WTC11 (cell line): ENCODE data around the gene GID4. TPM values are rescaled to one million over a fixed set of nuclear protein-coding genes. Genes with fewer than 3 reads are reported as not detected.

ENCODE experiments used
- ATAC-seq: fragments of 200-7000 bp; cut with Tn5 transposase; 2 replicates; pipeline ENCODE4 v1.10.0; 2021; ENCODE audit warnings: mild to moderate bottlenecking, moderate library complexity
- CTCF ChIA-PET: fragments of 300-600 bp; sonication (Branson Sonifier 250); formaldehyde crosslinking; loops from one replicate; lab custom pipeline; 2021; ENCODE audit warnings: antibody characterized with exemption; lab: Charles Lee
- POLR2A ChIA-PET: fragments of 350-600 bp; sonication (Branson Sonifier 250); formaldehyde crosslinking; loops from one replicate; lab custom pipeline; 2021; ENCODE audit warnings: antibody characterized with exemption; lab: Charles Lee
- DNase-seq: peaks from one replicate; pipeline ENCODE4 v3.0.0; 2021; ENCODE audit warnings: low spot score
- H3K27ac Mint-ChIP-seq: 2 replicates; pipeline ENCODE4 v1.8.0; 2021; ENCODE audit warnings: mixed read lengths
- H3K27me3 Mint-ChIP-seq: 2 replicates; pipeline ENCODE4 v1.8.0; 2021; ENCODE audit warnings: low read depth, mild to moderate bottlenecking, moderate library complexity, mixed read lengths
- H3K36me3 Mint-ChIP-seq: 2 replicates; pipeline ENCODE4 v1.8.0; 2021; ENCODE audit warnings: mixed read lengths
- H3K4me1 Mint-ChIP-seq: 2 replicates; pipeline ENCODE4 v1.8.0; 2022; ENCODE audit warnings: mixed read lengths
- H3K4me3 Mint-ChIP-seq: 2 replicates; pipeline ENCODE4 v1.8.0; 2021; ENCODE audit warnings: mild to moderate bottlenecking, moderate library complexity, mixed read lengths
- H3K9me3 Mint-ChIP-seq: 2 replicates; pipeline ENCODE4 v1.8.0; 2021; ENCODE audit warnings: mixed read lengths
- ATF1 ChIP-seq: sonication (generic); formaldehyde crosslinking; IDR thresholded peaks from 2 replicates; pipeline ENCODE4 v1.8.1; 2023; ENCODE audit warnings: mild to moderate bottlenecking, moderate library complexity, missing genetic modification reagents
- ESRRA ChIP-seq: sonication (generic); formaldehyde crosslinking; IDR thresholded peaks from 2 replicates; pipeline ENCODE4 v1.8.1; 2022; ENCODE audit warnings: mild to moderate bottlenecking, missing genetic modification reagents, borderline replicate concordance
- GTF2I ChIP-seq: fragments of 250-450 bp; sonication (Bioruptor Pico); conservative IDR thresholded peaks from 2 replicates; pipeline ENCODE4 v1.4.0; 2021; ENCODE audit warnings: mild to moderate bottlenecking
- IRF2 ChIP-seq: sonication (generic); formaldehyde crosslinking; IDR thresholded peaks from 2 replicates; pipeline ENCODE4 v1.8.0; 2022; ENCODE audit warnings: low read depth, missing genetic modification reagents, borderline replicate concordance
- NR2C2 ChIP-seq: sonication (generic); formaldehyde crosslinking; IDR thresholded peaks from 2 replicates; pipeline ENCODE4 v1.8.0; 2022; ENCODE audit warnings: mild to moderate bottlenecking, missing genetic modification reagents
- TEAD4 ChIP-seq: sonication (generic); formaldehyde crosslinking; IDR thresholded peaks from 2 replicates; pipeline ENCODE4 v1.8.0; 2022; ENCODE audit warnings: mild to moderate bottlenecking, missing genetic modification reagents
- ZNF671 ChIP-seq: fragments of 250-450 bp; sonication (Bioruptor Pico); IDR thresholded peaks from 2 replicates; pipeline ENCODE4 v1.8.0; 2021; ENCODE audit warnings: mild to moderate bottlenecking
- total RNA-seq: library from RNA; stranded (reverse); gene quantifications from 3 replicates; pipeline ENCODE4 v1.2.3, GENCODE V29; 2021
- TF ChIP-seq, protein P1 (sequence below): fragments of 250-450 bp; sonication (Bioruptor Pico); conservative IDR thresholded peaks from 2 replicates; pipeline ENCODE4 v1.9.0; 2021; ENCODE audit warnings: mild to moderate bottlenecking
- TF ChIP-seq, protein P2 (sequence below): fragments of 250-450 bp; sonication (Bioruptor Pico); IDR thresholded peaks from 2 replicates; pipeline ENCODE4 v1.9.0; 2021; ENCODE audit warnings: mild to moderate bottlenecking
- TF ChIP-seq, protein P3 (sequence below): sonication (generic); formaldehyde crosslinking; IDR thresholded peaks from 2 replicates; pipeline ENCODE4 v1.8.0; 2022; ENCODE audit warnings: mild to moderate bottlenecking, missing genetic modification reagents
- TF ChIP-seq, protein P4 (sequence below): fragments of 250-450 bp; sonication (Bioruptor Pico); IDR thresholded peaks from 2 replicates; pipeline ENCODE4 v1.9.0; 2021; ENCODE audit warnings: mild to moderate bottlenecking, borderline replicate concordance
- TF ChIP-seq, protein P5 (sequence below): sonication (generic); formaldehyde crosslinking; IDR thresholded peaks from 2 replicates; pipeline ENCODE4 v1.8.0; 2023; ENCODE audit warnings: mild to moderate bottlenecking, missing genetic modification reagents
- TF ChIP-seq, protein P6 (sequence below): sonication (generic); formaldehyde crosslinking; IDR thresholded peaks from 2 replicates; pipeline ENCODE4 v1.8.1; 2022; ENCODE audit warnings: missing genetic modification reagents, borderline replicate concordance
- TF ChIP-seq, protein P7 (sequence below): sonication (generic); formaldehyde crosslinking; IDR thresholded peaks from 2 replicates; pipeline ENCODE4 v1.8.0; 2023; ENCODE audit warnings: missing genetic modification reagents, mild to moderate bottlenecking, borderline replicate concordance
- TF ChIP-seq, protein P8 (sequence below): sonication (generic); formaldehyde crosslinking; IDR thresholded peaks from 2 replicates; pipeline ENCODE4 v1.8.1; 2022; ENCODE audit warnings: mild to moderate bottlenecking, moderate library complexity, missing genetic modification reagents
- TF ChIP-seq, protein P9 (sequence below): sonication (generic); formaldehyde crosslinking; IDR thresholded peaks from 2 replicates; pipeline ENCODE4 v1.8.0; 2022; ENCODE audit warnings: mild to moderate bottlenecking, missing genetic modification reagents

Gene GID4
- total RNA-seq, 1 experiment from 2014 or later, result 16.0 TPM

DNA sequence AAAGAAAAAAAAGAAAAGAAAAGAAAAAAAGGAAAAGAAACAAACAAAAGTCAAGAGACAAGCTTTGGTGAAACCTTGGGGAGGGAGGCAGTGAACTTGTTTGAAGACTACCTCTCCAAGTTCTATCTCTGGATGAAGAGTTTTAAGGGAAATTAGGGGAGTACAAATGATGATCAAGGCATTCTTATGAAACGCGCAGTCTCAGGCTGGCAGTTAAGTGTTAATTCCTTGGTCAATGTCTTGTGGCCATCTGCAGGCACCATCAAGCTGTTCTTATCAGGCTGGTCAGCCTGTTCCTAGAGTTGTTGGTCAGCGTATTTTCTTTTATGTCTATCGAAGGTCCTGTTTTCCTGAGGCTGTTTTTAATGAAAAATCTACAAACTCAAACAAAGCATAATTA is 40.3 kb downstream of the GID4 start (continued):
- TF ChIP-seq, protein P1, sequence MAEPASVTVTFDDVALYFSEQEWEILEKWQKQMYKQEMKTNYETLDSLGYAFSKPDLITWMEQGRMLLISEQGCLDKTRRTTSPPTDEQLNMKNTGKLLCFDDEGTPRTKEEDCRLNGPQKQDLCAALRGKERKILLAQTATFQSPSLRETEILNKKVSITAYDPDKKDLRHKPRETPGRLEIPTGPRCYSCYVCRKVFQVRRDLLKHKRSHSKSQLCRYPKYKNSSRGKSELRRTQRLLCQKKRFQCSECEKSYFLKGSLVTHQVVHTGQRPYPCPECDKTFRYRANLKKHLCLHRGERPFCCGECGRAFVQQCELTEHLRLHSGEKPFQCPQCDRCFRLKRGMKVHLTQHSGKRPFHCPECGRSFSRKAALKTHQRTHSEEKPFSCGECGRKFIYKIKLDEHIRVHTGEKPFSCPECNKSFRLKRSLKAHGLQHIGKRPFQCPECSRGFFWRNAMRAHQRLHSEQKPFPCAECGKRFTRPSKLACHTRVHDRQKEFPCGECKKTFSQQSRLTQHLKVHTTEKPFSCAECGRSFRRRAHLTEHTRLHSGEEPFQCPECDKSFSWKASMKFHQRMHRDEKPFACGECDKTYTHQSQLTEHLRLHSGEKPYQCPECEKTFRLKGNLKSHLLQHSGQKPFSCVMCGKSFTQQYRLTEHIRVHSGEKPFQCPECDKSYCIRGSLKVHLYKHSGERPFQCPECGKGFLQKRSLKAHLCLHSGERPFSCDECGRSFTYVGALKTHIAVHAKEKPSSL (CRISPR knock-in tag), result no peak
- TF ChIP-seq ZNF671 (CRISPR knock-in tag) (no peak), ESRRA (no peak), ATF1 (CRISPR knock-in tag) (no peak), TEAD4 (no peak), NR2C2 (CRISPR knock-in tag) (no peak)
- TF ChIP-seq, protein P2, sequence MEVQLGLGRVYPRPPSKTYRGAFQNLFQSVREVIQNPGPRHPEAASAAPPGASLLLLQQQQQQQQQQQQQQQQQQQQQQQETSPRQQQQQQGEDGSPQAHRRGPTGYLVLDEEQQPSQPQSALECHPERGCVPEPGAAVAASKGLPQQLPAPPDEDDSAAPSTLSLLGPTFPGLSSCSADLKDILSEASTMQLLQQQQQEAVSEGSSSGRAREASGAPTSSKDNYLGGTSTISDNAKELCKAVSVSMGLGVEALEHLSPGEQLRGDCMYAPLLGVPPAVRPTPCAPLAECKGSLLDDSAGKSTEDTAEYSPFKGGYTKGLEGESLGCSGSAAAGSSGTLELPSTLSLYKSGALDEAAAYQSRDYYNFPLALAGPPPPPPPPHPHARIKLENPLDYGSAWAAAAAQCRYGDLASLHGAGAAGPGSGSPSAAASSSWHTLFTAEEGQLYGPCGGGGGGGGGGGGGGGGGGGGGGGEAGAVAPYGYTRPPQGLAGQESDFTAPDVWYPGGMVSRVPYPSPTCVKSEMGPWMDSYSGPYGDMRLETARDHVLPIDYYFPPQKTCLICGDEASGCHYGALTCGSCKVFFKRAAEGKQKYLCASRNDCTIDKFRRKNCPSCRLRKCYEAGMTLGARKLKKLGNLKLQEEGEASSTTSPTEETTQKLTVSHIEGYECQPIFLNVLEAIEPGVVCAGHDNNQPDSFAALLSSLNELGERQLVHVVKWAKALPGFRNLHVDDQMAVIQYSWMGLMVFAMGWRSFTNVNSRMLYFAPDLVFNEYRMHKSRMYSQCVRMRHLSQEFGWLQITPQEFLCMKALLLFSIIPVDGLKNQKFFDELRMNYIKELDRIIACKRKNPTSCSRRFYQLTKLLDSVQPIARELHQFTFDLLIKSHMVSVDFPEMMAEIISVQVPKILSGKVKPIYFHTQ (CRISPR knock-in tag), result no peak
- TF ChIP-seq, protein P3, sequence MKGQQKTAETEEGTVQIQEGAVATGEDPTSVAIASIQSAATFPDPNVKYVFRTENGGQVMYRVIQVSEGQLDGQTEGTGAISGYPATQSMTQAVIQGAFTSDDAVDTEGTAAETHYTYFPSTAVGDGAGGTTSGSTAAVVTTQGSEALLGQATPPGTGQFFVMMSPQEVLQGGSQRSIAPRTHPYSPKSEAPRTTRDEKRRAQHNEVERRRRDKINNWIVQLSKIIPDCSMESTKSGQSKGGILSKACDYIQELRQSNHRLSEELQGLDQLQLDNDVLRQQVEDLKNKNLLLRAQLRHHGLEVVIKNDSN (CRISPR knock-in tag), result no peak

DNA sequence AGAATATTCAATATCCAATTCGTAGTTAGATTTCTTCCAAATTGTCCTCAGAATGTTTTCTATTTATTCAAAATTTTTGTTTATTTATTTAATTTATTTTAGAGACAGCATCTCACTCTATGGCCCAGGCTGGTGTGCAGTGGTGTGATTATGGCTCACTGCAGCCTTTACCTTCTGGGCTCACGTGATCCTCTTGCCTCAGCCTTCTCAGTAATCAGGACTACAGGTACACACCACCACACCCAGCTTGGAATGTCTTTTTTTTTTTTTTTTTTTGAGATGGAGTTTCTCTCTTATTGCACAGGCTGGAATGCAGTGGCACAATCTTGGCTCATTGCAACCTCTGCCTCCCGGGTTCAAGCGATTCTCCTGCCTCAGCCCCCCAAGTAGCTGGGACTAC is 45.0 kb downstream of the GID4 start:
- Mint-ChIP-seq H3K27ac (no peak overlapping the region), H3K36me3 (no peaks in the 10 kb centered on the region), H3K9me3 (no peaks in the 10 kb centered on the region), H3K4me1 (peaks cover 12% of the 10 kb centered on the region), H3K4me3 (no peak overlapping the region), H3K27me3 (peaks cover 4% of the 10 kb centered on the region; the same call in 1 of the 2 replicates)
- DNase-seq (no peak), ATAC-seq (no peak)
- ChIA-PET CTCF (no interaction called here), POLR2A (no interaction called here)
- TF ChIP-seq, protein P4, sequence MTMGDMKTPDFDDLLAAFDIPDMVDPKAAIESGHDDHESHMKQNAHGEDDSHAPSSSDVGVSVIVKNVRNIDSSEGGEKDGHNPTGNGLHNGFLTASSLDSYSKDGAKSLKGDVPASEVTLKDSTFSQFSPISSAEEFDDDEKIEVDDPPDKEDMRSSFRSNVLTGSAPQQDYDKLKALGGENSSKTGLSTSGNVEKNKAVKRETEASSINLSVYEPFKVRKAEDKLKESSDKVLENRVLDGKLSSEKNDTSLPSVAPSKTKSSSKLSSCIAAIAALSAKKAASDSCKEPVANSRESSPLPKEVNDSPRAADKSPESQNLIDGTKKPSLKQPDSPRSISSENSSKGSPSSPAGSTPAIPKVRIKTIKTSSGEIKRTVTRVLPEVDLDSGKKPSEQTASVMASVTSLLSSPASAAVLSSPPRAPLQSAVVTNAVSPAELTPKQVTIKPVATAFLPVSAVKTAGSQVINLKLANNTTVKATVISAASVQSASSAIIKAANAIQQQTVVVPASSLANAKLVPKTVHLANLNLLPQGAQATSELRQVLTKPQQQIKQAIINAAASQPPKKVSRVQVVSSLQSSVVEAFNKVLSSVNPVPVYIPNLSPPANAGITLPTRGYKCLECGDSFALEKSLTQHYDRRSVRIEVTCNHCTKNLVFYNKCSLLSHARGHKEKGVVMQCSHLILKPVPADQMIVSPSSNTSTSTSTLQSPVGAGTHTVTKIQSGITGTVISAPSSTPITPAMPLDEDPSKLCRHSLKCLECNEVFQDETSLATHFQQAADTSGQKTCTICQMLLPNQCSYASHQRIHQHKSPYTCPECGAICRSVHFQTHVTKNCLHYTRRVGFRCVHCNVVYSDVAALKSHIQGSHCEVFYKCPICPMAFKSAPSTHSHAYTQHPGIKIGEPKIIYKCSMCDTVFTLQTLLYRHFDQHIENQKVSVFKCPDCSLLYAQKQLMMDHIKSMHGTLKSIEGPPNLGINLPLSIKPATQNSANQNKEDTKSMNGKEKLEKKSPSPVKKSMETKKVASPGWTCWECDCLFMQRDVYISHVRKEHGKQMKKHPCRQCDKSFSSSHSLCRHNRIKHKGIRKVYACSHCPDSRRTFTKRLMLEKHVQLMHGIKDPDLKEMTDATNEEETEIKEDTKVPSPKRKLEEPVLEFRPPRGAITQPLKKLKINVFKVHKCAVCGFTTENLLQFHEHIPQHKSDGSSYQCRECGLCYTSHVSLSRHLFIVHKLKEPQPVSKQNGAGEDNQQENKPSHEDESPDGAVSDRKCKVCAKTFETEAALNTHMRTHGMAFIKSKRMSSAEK (CRISPR knock-in tag), result no peak
- no peak for TF ChIP-seq GTF2I (CRISPR knock-in tag)
- TF ChIP-seq, protein P5, sequence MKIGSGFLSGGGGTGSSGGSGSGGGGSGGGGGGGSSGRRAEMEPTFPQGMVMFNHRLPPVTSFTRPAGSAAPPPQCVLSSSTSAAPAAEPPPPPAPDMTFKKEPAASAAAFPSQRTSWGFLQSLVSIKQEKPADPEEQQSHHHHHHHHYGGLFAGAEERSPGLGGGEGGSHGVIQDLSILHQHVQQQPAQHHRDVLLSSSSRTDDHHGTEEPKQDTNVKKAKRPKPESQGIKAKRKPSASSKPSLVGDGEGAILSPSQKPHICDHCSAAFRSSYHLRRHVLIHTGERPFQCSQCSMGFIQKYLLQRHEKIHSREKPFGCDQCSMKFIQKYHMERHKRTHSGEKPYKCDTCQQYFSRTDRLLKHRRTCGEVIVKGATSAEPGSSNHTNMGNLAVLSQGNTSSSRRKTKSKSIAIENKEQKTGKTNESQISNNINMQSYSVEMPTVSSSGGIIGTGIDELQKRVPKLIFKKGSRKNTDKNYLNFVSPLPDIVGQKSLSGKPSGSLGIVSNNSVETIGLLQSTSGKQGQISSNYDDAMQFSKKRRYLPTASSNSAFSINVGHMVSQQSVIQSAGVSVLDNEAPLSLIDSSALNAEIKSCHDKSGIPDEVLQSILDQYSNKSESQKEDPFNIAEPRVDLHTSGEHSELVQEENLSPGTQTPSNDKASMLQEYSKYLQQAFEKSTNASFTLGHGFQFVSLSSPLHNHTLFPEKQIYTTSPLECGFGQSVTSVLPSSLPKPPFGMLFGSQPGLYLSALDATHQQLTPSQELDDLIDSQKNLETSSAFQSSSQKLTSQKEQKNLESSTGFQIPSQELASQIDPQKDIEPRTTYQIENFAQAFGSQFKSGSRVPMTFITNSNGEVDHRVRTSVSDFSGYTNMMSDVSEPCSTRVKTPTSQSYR (CRISPR knock-in tag), result no peak
- TF ChIP-seq, protein P6, sequence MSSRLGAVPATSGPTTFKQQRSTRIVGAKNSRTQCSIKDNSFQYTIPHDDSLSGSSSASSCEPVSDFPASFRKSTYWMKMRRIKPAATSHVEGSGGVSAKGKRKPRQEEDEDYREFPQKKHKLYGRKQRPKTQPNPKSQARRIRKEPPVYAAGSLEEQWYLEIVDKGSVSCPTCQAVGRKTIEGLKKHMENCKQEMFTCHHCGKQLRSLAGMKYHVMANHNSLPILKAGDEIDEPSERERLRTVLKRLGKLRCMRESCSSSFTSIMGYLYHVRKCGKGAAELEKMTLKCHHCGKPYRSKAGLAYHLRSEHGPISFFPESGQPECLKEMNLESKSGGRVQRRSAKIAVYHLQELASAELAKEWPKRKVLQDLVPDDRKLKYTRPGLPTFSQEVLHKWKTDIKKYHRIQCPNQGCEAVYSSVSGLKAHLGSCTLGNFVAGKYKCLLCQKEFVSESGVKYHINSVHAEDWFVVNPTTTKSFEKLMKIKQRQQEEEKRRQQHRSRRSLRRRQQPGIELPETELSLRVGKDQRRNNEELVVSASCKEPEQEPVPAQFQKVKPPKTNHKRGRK (CRISPR knock-in tag), result no peak
- no peak for TF ChIP-seq IRF2 (CRISPR knock-in tag)
- TF ChIP-seq, protein P7, sequence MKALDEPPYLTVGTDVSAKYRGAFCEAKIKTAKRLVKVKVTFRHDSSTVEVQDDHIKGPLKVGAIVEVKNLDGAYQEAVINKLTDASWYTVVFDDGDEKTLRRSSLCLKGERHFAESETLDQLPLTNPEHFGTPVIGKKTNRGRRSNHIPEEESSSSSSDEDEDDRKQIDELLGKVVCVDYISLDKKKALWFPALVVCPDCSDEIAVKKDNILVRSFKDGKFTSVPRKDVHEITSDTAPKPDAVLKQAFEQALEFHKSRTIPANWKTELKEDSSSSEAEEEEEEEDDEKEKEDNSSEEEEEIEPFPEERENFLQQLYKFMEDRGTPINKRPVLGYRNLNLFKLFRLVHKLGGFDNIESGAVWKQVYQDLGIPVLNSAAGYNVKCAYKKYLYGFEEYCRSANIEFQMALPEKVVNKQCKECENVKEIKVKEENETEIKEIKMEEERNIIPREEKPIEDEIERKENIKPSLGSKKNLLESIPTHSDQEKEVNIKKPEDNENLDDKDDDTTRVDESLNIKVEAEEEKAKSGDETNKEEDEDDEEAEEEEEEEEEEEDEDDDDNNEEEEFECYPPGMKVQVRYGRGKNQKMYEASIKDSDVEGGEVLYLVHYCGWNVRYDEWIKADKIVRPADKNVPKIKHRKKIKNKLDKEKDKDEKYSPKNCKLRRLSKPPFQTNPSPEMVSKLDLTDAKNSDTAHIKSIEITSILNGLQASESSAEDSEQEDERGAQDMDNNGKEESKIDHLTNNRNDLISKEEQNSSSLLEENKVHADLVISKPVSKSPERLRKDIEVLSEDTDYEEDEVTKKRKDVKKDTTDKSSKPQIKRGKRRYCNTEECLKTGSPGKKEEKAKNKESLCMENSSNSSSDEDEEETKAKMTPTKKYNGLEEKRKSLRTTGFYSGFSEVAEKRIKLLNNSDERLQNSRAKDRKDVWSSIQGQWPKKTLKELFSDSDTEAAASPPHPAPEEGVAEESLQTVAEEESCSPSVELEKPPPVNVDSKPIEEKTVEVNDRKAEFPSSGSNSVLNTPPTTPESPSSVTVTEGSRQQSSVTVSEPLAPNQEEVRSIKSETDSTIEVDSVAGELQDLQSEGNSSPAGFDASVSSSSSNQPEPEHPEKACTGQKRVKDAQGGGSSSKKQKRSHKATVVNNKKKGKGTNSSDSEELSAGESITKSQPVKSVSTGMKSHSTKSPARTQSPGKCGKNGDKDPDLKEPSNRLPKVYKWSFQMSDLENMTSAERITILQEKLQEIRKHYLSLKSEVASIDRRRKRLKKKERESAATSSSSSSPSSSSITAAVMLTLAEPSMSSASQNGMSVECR, result no peak
- TF ChIP-seq, protein P8, sequence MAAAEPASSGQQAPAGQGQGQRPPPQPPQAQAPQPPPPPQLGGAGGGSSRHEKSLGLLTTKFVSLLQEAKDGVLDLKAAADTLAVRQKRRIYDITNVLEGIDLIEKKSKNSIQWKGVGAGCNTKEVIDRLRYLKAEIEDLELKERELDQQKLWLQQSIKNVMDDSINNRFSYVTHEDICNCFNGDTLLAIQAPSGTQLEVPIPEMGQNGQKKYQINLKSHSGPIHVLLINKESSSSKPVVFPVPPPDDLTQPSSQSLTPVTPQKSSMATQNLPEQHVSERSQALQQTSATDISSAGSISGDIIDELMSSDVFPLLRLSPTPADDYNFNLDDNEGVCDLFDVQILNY (CRISPR knock-in tag), result no peak
- TF ChIP-seq, protein P9, sequence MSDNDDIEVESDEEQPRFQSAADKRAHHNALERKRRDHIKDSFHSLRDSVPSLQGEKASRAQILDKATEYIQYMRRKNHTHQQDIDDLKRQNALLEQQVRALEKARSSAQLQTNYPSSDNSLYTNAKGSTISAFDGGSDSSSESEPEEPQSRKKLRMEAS (CRISPR knock-in tag), result no peak
